CD14-positive monocyte (primary cell): ENCODE data around the gene EIF4A3. TPM values are rescaled to one million over a fixed set of nuclear protein-coding genes. Genes with fewer than 3 reads are reported as not detected.

Experiments
- DNase-seq, 3 donors: peaks; one replicate each; pipeline ENCODE4 v3.0.0-alpha.2; 2011 to 2022
- H2AFZ ChIP-seq: 2 replicates; pipeline ENCODE4 v1.6.0; 2012; ENCODE audit warnings: mild to moderate bottlenecking, low read depth, low read length, inconsistent platforms; ENCODE audit not compliant: insufficient read depth, poor library complexity, severe bottlenecking
- H3K27ac ChIP-seq, 2 donors: 1 replicate in 1 of 2; 2 replicates in 1 of 2; pipeline ENCODE4 v1.5.1; 2012 to 2013; ENCODE audit warnings: low read length in 2 of 2, control low read depth in 1 of 2, inconsistent platforms in 1 of 2, low read depth in 1 of 2, mild to moderate bottlenecking in 1 of 2
- H3K27me3 ChIP-seq, 2 donors: one replicate each; pipeline versions ENCODE4 v1.6.0 to v1.6.1; 2011 to 2013; ENCODE audit warnings: low read length in 2 of 2; ENCODE audit not compliant: control insufficient read depth in 2 of 2, insufficient read depth in 2 of 2
- H3K36me3 ChIP-seq, 2 donors: replicated peaks in 1 of 2; 1 replicate in 1 of 2; 2 replicates in 1 of 2; pipeline versions ENCODE4 v1.5.1 to v1.6.1; 2012 to 2013; ENCODE audit warnings: low read length in 2 of 2, control low read depth in 1 of 2, inconsistent platforms in 1 of 2, mild to moderate bottlenecking in 1 of 2; ENCODE audit not compliant: insufficient read depth in 2 of 2, control insufficient read depth in 1 of 2
- H3K4me1 ChIP-seq, 2 donors: 1 replicate in 1 of 2; 2 replicates in 1 of 2; pipeline versions ENCODE4 v1.5.1 to v1.6.1; 2012 to 2013; ENCODE audit warnings: low read length in 2 of 2, control low read depth in 1 of 2, inconsistent platforms in 1 of 2, mild to moderate bottlenecking in 1 of 2, moderate library complexity in 1 of 2; ENCODE audit not compliant: insufficient read depth in 2 of 2, control insufficient read depth in 1 of 2
- H3K4me2 ChIP-seq: replicated peaks from 2 replicates; pipeline ENCODE3; 2012; ENCODE audit warnings: low read length, moderate library complexity, mild to moderate bottlenecking; ENCODE audit not compliant: poor library complexity, severe bottlenecking; ENCODE audit errors: extremely low read depth
- H3K4me3 ChIP-seq, 3 experiments: fragments of 200-600 bp in 1 of 3; sonication (generic) in 1 of 3; replicated peaks in 1 of 3; 1 replicate in 2 of 3; 2 replicates in 1 of 3; pipeline ENCODE4 v1.5.1; 2011 to 2013; ENCODE audit warnings: low read length in 3 of 3, mild to moderate bottlenecking in 3 of 3, control low read depth in 2 of 3, low read depth in 2 of 3, inconsistent platforms in 1 of 3, moderate library complexity in 1 of 3
- H3K79me2 ChIP-seq: 2 replicates; pipeline ENCODE4 v1.6.0; 2012; ENCODE audit warnings: mild to moderate bottlenecking, control low read depth, inconsistent platforms, low read length, moderate library complexity; ENCODE audit not compliant: insufficient read depth
- H3K9ac ChIP-seq: 2 replicates; pipeline ENCODE4 v1.6.0; 2017; ENCODE audit warnings: low read length, mild to moderate bottlenecking; ENCODE audit not compliant: insufficient read depth, poor library complexity, severe bottlenecking
- H3K9me3 ChIP-seq, 2 donors: replicated peaks in 1 of 2; 1 replicate in 1 of 2; 2 replicates in 1 of 2; pipeline versions ENCODE4 v1.5.1 to v1.6.1; 2012 to 2013; ENCODE audit warnings: low read length in 2 of 2, control low read depth in 1 of 2; ENCODE audit not compliant: control insufficient read depth in 1 of 2, insufficient read depth in 1 of 2
- H4K20me1 ChIP-seq: 2 replicates; pipeline ENCODE4 v1.6.0; 2012; ENCODE audit warnings: mild to moderate bottlenecking, low read length, control low read depth, moderate library complexity; ENCODE audit not compliant: insufficient read depth
- H3K27ac Mint-ChIP-seq, 7 donors: one replicate each; pipeline ENCODE4 v1.8.0; 2020; ENCODE audit warnings: mild to moderate bottlenecking in 7 of 7, mixed read lengths in 7 of 7, moderate library complexity in 6 of 7, inconsistent platforms in 2 of 7
- H3K27me3 Mint-ChIP-seq, 3 donors: one replicate each; pipeline ENCODE4 v1.8.0; 2021 to 2022; ENCODE audit warnings: low read depth in 3 of 3, mild to moderate bottlenecking in 3 of 3, mixed read lengths in 3 of 3, moderate library complexity in 3 of 3, inconsistent platforms in 1 of 3
- H3K36me3 Mint-ChIP-seq, 2 donors: one replicate each; pipeline ENCODE4 v1.8.0; 2020; ENCODE audit warnings: mixed read lengths in 2 of 2, inconsistent platforms in 1 of 2, mild to moderate bottlenecking in 1 of 2
- H3K4me1 Mint-ChIP-seq: one replicate; pipeline ENCODE4 v1.8.0; 2020; ENCODE audit warnings: mild to moderate bottlenecking, mixed read lengths
- H3K4me3 Mint-ChIP-seq, 2 donors: one replicate each; pipeline ENCODE4 v1.8.0; 2020; ENCODE audit warnings: mild to moderate bottlenecking in 2 of 2, mixed read lengths in 2 of 2, moderate library complexity in 1 of 2
- H3K9me3 Mint-ChIP-seq, 7 donors: one replicate each; pipeline ENCODE4 v1.8.0; 2020 to 2022; ENCODE audit warnings: mixed read lengths in 7 of 7, mild to moderate bottlenecking in 6 of 7, moderate library complexity in 6 of 7, inconsistent platforms in 2 of 7
- CTCF ChIP-seq: fragments of 200-600 bp; IDR thresholded peaks from one replicate; pipeline ENCODE4 v1.8.0; 2022; ENCODE audit warnings: antibody characterized with exemption, mild to moderate bottlenecking
- WGBS: methylation state at CpG from one replicate; pipeline ENCODE4 v1.1.5; 2013; ENCODE audit warnings: missing lambda C conversion rate; ENCODE audit not compliant: insufficient coverage; 5-methylcytosine and 5-hydroxymethylcytosine counted together
- intact Hi-C, 2 donors: fragments of 100-400 bp; cut with micrococcal nuclease; formaldehyde crosslinking; loops; one replicate each; pipeline versions ENCODE4 v1.15.0 to v1.15.1; 2023
- polyA plus RNA-seq, 3 donors: library from polyadenylated mRNA; depleted of rRNA in 1 of 3; unstranded in 2 of 3; stranded (reverse) in 1 of 3; fragments of 300-500 nt in 2 of 3; fragments of >200 nt in 1 of 3; fragmentation: Illumina TruSeq in 2 of 3; gene quantifications; 1 replicate in 2 of 3; 2 replicates in 1 of 3; pipeline ENCODE4 v1.2.3, GENCODE V29; 2012 to 2021

The EIF4A3 gene
- polyA plus RNA-seq, 3 donors = 101 to 180 (median 106) TPM

- intact Hi-C loops = no loop called here
- Mint-ChIP-seq H3K27ac (peak overlapping the region in 1 of 7 donors; percentile 29), H3K27me3 (peaks cover 1 to 6% (median 4%) of the 10 kb centered on the region in 3 donors)
These were observed 50.3 kb downstream of the EIF4A3 start for GRCh38 chr17:80096561-80097021.

GRCh38 chr17:80095844-80096475, 51.0 kb downstream of the EIF4A3 start:
- intact Hi-C loops = no loop called here
- no peaks in the 10 kb centered on the region for H3K36me3 ChIP-seq
- no peak overlapping the region for H3K27ac Mint-ChIP-seq
- no peak overlapping the region for H3K4me2 ChIP-seq
- no peaks in the 10 kb centered on the region for H3K79me2 ChIP-seq
- H3K27ac ChIP-seq = no peak overlapping the region
- peaks cover 0 to 2% of the 10 kb centered on the region in 2 donors for H3K36me3 Mint-ChIP-seq
- H3K4me3 ChIP-seq = no peak overlapping the region
- no peak overlapping the region for H3K4me3 Mint-ChIP-seq
- peaks cover 52% of the 10 kb centered on the region for H3K4me1 Mint-ChIP-seq
- H3K27me3 Mint-ChIP-seq = peaks cover 1 to 6% (median 5%) of the 10 kb centered on the region in 3 donors
- H4K20me1 ChIP-seq = no peaks in the 10 kb centered on the region
- 93% methylated on average over 16 of the region's 16 CpGs for WGBS
- TF ChIP-seq CTCF = no peak
- no peak overlapping the region for H2AFZ ChIP-seq
- peaks cover 46 to 48% of the 10 kb centered on the region in 2 donors for H3K4me1 ChIP-seq
- H3K9me3 ChIP-seq = no peaks in the 10 kb centered on the region
- H3K9me3 Mint-ChIP-seq = peaks cover 0 to 2% (median 0%) of the 10 kb centered on the region in 7 donors
- no peak for DNase-seq
- no peaks in the 10 kb centered on the region for H3K27me3 ChIP-seq
- H3K9ac ChIP-seq = no peak overlapping the region

More at GRCh38 chr17:80096561-80097021, 50.3 kb downstream of the EIF4A3 start:
- peaks cover under 1% of the 10 kb centered on the region for H3K79me2 ChIP-seq
- H4K20me1 ChIP-seq = no peaks in the 10 kb centered on the region
- H3K27ac ChIP-seq = no peak overlapping the region
- H3K9ac ChIP-seq = no peak overlapping the region
- no peaks in the 10 kb centered on the region for H3K36me3 ChIP-seq
- DNase-seq = no peak
- no peak overlapping the region for H2AFZ ChIP-seq
- WGBS = 91% methylated on average over 9 of the region's 12 CpGs
- H3K4me3 Mint-ChIP-seq = no peak overlapping the region
- H3K4me1 ChIP-seq = peaks cover 42 to 44% of the 10 kb centered on the region in 2 donors
- peaks cover 0 to 2% (median 0%) of the 10 kb centered on the region in 7 donors for H3K9me3 Mint-ChIP-seq
- H3K4me3 ChIP-seq = no peak overlapping the region
- no peaks in the 10 kb centered on the region for H3K27me3 ChIP-seq
- peaks cover 46% of the 10 kb centered on the region for H3K4me1 Mint-ChIP-seq
- no peak overlapping the region for H3K4me2 ChIP-seq
- H3K36me3 Mint-ChIP-seq = no peaks in the 10 kb centered on the region
- TF ChIP-seq CTCF = no peak
- H3K9me3 ChIP-seq = no peaks in the 10 kb centered on the region
